Measurements from ENCODE around the gene ALDH3B2.
"Not testable (repeated sequence)": the region's sequence is repeated elsewhere in the genome, so short reads cannot be mapped to it uniquely, and the experiment has no call there.

Gene ALDH3B2

DNA sequence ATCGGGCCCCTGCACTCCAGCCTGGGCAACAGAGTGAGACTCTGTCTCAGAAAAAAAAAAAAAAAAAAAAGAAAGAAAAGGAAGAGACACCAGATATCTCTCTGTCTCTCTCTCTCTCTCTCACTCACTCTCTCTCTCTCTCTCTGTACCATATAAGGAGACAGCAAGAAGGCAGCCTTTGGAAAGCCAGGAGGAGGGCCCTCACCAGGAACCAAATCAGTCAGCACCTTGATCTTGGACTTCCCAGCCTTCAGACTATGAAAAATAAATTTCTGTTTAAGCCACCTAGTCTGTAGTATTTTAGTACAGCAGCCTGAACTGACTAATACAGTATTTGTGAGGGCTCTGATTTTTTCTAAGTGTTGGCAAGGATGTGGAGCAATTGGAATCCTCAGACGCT is 13.6 kb upstream of the ALDH3B2 start:
- DNase-seq (ENCODE audit: low read depth in 2 of 2, low spot score in 1 of 2) = no peak

- not testable (repeated sequence) for DNase-seq (ENCODE audit: low read depth in 2 of 2, low spot score in 1 of 2)
These were observed 11.4 kb upstream of the ALDH3B2 start for GRCh38 chr11:67685641-67686332.

GRCh38 chr11:67682126-67683034 is 8.0 kb upstream of the ALDH3B2 start:
- DNase-seq (ENCODE audit: low read depth in 2 of 2, low spot score in 1 of 2) = not testable (repeated sequence)

- no peak for DNase-seq (ENCODE audit: low read depth in 2 of 2, low spot score in 1 of 2)
These were observed 6.5 kb upstream of the ALDH3B2 start for GRCh38 chr11:67680696-67681470.

GRCh38 chr11:67675058-67675747 is 780 bp upstream of the ALDH3B2 start:
- DNase-seq (ENCODE audit: low read depth in 2 of 2, low spot score in 1 of 2) = no peak

DNA sequence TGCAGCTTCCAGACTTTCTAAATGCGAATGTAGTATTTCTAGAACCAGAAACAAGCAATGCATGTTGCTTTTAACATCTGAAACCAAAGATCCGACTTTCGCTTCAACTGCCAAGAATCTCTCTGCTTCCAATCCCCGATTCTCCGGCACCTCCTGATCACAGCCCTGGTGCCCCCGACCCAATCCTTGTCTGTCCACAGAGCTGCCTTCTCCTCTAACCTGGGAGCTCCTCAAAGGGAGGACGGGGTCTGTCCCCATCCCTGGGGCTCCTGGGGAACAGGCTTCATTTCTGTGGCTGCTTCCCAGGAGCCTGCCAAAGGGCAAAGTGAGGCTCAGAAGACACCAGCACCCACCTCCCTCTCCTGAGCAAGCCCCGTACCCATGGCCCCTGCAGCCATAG is 521 bp downstream of the ALDH3B2 start:
- no peak for DNase-seq (ENCODE audit: low read depth in 2 of 2, low spot score in 1 of 2)

- DNase-seq (ENCODE audit: low read depth in 2 of 2, low spot score in 1 of 2) = no peak
These were observed 1.1 kb downstream of the ALDH3B2 start for GRCh38 chr11:67673358-67673757.

- DNase-seq (ENCODE audit: low read depth in 2 of 2, low spot score in 1 of 2) = no peak
These were observed 3.3 kb downstream of the ALDH3B2 start for GRCh38 chr11:67671211-67671520.

DNA sequence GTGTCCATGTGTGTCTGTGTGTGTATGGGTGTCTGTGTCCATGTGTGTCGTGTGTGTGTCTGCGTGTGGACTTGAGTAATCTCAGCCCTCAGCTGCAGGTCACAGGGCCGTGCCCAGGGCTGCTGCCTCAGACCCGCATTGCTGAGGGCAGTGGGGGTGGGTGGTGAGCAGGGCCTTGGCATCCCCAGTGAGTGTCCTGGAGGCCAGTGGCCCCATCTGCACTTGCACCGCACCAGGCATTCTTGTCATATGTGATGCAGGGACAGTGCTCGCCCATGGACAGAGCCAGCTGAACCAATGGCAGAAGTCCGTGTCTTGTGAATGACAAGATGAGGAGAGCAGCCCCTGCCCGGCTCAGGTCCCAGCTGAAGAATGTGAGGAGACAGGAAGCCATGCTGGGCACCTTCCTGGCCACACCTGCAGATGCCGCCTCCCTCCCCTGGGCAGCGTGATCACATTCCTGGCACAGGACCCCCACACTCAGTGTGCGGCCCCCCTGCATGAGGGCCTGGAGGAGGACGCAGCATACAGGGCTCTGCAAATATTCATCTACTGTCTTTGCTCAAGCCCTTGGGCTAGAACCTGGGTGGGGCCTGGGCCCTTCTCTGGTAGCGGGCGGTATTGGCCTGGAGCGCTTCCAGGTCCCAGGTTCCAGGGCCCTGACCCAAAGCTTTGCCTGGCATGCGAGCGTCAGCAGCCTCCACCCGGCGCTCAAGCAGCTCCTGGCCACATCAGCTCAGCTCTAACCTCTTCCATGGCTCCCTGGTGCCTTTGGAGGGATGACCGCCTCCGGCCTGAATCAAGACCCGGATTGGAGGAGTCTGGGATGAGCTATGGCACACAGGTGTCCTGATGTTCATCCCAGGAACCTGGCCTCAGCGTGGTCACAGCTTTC is 3.9 kb downstream of the ALDH3B2 start:
- DNase-seq (ENCODE audit: low read depth in 2 of 2, low spot score in 1 of 2) = no peak

DNA sequence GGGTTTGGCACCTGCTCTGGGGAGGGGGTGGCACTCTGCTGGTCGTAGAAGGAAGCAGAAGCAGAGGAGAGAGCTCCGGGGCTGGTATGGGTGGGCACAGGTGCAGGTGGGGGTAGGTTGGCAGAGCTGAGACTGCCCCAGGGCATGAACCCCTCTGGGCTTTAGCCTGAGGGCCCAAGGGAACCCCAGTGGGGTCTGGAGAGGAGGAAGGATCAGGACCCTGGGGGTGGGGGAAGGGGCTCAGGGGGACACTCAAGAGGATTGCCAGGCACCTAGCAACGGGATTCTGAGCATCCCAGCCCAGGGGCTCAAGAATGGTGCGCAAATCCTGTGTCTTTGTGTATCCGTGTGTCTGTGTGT is 6.3 kb downstream of the ALDH3B2 start:
- DNase-seq (ENCODE audit: low read depth in 2 of 2, low spot score in 1 of 2) = no peak

DNA sequence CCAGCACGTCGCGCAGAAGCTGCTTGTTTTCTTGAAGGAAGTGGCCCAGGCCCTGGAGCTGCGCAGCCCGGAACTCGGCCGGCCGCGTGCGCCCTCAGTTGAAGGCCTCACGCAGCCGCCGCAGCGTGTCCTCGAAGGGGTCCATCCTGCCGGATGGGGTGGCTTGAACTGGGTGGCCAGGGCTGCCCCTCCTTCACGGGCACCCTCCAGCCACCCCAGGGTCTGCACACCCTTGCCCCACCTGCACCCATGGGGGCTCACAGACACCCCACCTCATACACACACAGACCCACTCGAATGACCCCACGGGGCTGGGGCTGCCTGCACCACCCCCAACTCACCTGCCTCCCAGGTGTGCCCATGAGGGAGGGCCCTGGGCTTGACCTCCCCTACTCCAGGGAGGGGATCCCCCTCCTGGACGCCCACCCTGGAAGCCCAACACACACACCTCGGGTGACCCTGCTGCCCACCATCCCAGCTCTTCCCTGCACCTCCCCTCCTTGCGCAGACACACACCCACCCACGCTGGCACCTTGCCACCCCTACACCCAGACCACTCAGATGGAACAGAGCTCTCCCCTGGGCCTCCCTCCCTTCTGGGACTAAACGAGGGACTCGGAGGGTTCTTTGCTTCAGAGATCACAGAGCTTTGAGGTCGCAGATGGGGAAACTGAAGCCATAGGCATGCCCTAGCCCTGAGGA is 6.8 kb downstream of the ALDH3B2 start:
- DNase-seq (ENCODE audit: low read depth in 2 of 2, low spot score in 1 of 2) = no peak

DNA sequence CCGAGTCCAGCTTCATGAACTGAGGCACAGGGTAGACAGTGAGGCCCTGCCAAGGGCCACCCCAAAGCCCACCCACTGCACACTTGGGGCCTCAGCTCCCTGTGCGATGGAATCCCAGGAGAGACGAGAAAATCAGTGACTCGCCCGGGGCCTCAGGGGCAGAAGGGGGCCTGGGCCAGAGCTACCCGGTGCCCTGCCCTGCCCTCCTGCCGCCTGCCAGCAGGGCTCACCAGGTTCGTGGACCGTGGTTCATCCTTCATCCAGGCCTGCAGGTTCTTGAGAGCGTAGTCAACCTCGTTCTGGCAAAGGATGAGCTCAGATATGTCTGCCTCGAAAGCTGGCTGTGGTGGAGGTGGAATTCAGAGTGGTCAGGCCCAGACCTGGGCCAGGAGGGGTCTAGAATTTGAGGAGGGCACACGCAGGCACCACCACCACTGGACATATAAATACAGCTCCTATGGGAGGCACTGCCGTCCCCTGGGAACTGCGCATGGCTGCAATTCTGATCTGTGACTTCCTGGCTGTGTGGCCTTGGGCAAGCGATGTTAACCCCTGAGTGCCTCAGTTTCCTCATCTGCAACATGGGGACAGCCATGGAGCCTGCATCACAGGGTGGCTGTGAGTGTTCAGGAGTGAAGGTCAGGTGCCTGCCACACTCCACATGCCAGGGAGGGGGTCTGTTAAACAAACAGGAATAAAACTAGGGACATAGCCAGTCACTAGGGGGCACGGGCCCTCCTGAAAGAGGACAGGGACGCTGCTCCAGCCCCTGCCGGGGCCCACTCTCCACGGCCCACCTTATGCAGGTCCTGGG is 7.5 kb downstream of the ALDH3B2 start:
- no peak for DNase-seq (ENCODE audit: low read depth in 2 of 2, low spot score in 1 of 2)

DNA sequence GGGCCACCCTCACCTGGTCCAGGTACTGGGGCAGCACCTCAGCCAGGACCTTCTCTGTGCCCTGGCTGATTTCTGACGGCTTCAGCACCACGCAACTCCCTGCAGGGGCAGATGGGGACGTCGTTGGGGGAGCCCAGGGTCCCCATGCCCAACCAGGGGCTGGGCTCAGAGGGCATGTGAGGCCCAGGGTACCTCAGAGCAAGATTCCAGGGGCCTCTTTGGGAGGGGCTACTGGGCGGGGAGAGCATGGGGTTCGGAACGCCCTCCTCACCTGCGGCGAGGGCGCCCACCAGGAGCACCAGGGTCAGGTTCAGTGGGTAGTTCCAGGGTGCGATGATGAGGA is 8.1 kb downstream of the ALDH3B2 start:
- DNase-seq (ENCODE audit: low read depth in 2 of 2, low spot score in 1 of 2) = no peak

GRCh38 chr11:67665541-67666302 is 8.7 kb downstream of the ALDH3B2 start:
- no peak for DNase-seq (ENCODE audit: low read depth in 2 of 2, low spot score in 1 of 2)

GRCh38 chr11:67664696-67665540 is 9.5 kb downstream of the ALDH3B2 start:
- DNase-seq (ENCODE audit: low read depth in 2 of 2, low spot score in 1 of 2) = no peak

- DNase-seq (ENCODE audit: low read depth in 2 of 2, low spot score in 1 of 2) = no peak
These were observed 10.2 kb downstream of the ALDH3B2 start for GRCh38 chr11:67664213-67664585.

- DNase-seq (ENCODE audit: low read depth in 2 of 2, low spot score in 1 of 2) = no peak
These were observed 10.8 kb downstream of the ALDH3B2 start for GRCh38 chr11:67663532-67664212.

Measured in stimulated activated CD8-positive, alpha-beta memory T cell treated with anti-CD3 and anti-CD28 coated beads, Interleukin-4, amount 100 ng/mL, for 1 hour (primary cell).